Endothelial cell of umbilical vein (primary cell): ENCODE results near the gene ZNF12. TPM values are rescaled to one million over a fixed set of nuclear protein-coding genes. Genes with fewer than 3 reads are reported as not detected.

ENCODE experiments used
- BruUV-seq: library from RNA; stranded (reverse); fragments of 400-500 nt; replicated peaks from 2 replicates; lab custom pipeline; 2021; lab: Mats Ljungman, UMichigan
- CTCF ChIA-PET: fragments of 300-600, 350-600 bp; sonication (Branson Sonifier 250); formaldehyde crosslinking; loops from one replicate; lab custom pipeline; 2021; ENCODE audit warnings: antibody characterized with exemption, inconsistent platforms; lab: Charles Lee
- POLR2A ChIA-PET: fragments of 300-600, 350-600 bp; sonication (Branson Sonifier 250); formaldehyde crosslinking; loops from one replicate; lab custom pipeline; 2021; ENCODE audit warnings: antibody characterized with exemption, inconsistent platforms; lab: Charles Lee
- DNase-seq: peaks from one replicate; pipeline ENCODE4 v3.0.0-alpha.2; 2011; ENCODE audit warnings: low read depth, low spot score
- FAIRE-seq: peaks from 2 replicates; lab custom pipeline; 2011; peaks lifted over from hg19 to GRCh38; lab: Jason Lieb, UNC
- H2AFZ ChIP-seq: 2 replicates; pipeline ENCODE4 v1.6.0; 2012; ENCODE audit warnings: low read depth, low read length, control low read depth, inconsistent platforms
- H3K27ac ChIP-seq: 2 replicates; pipeline ENCODE4 v1.5.1; 2011; ENCODE audit warnings: low read depth, mild to moderate bottlenecking, control low read depth, low read length, moderate library complexity; ENCODE audit not compliant: insufficient read depth
- H3K27me3 ChIP-seq, 2 experiments: 2 replicates each; pipeline versions ENCODE4 v1.6.0 to v1.6.1; 2011; ENCODE audit warnings: low read length in 2 of 2, mixed read lengths in 1 of 2; ENCODE audit not compliant: control insufficient read depth in 2 of 2, insufficient read depth in 2 of 2
- H3K36me3 ChIP-seq, 2 experiments: 2 replicates in 1 of 2; 3 replicates in 1 of 2; pipeline ENCODE4 v1.5.1; 2011; ENCODE audit warnings: low read length in 2 of 2, mild to moderate bottlenecking in 1 of 2, moderate library complexity in 1 of 2; ENCODE audit not compliant: control insufficient read depth in 2 of 2, insufficient read depth in 2 of 2; ENCODE audit errors: extremely low read depth in 1 of 2
- H3K4me1 ChIP-seq: 3 replicates; pipeline ENCODE4 v1.5.1; 2011; ENCODE audit warnings: mild to moderate bottlenecking, low read length; ENCODE audit not compliant: control insufficient read depth, insufficient read depth; ENCODE audit errors: extremely low read depth
- H3K4me2 ChIP-seq: 2 replicates; pipeline ENCODE4 v1.6.1; 2011; ENCODE audit warnings: low read length, control low read depth, mixed read lengths; ENCODE audit not compliant: insufficient read depth
- H3K4me3 ChIP-seq, 3 experiments: fragments of 200-600 bp in 1 of 3; sonication (generic), shearing (Covaris generic) in 1 of 3; replicated peaks in 1 of 3; 2 replicates each; pipeline ENCODE4 v1.5.1; 2011 to 2016; ENCODE audit warnings: control low read depth in 3 of 3, low read length in 3 of 3, mild to moderate bottlenecking in 2 of 3, inconsistent platforms in 1 of 3, low read depth in 1 of 3, moderate library complexity in 1 of 3; ENCODE audit not compliant: insufficient read depth in 1 of 3
- H3K79me2 ChIP-seq: 2 replicates; pipeline ENCODE4 v1.6.0; 2012; ENCODE audit warnings: low read length, inconsistent platforms; ENCODE audit not compliant: control insufficient read depth, insufficient read depth
- H3K9ac ChIP-seq: replicated peaks from 2 replicates; pipeline ENCODE3; 2011; ENCODE audit warnings: low read length, control low read depth; ENCODE audit not compliant: insufficient read depth; ENCODE audit errors: extremely low read depth
- H3K9me1 ChIP-seq: replicated peaks from 3 replicates; pipeline ENCODE4 v1.6.0; 2011; ENCODE audit warnings: mild to moderate bottlenecking, low read length; ENCODE audit not compliant: control insufficient read depth, insufficient read depth; ENCODE audit errors: extremely low read depth
- H3K9me3 ChIP-seq: replicated peaks from 2 replicates; pipeline ENCODE4 v1.5.1; 2012; ENCODE audit warnings: low read length, inconsistent platforms; ENCODE audit not compliant: control insufficient read depth, insufficient read depth
- H4K20me1 ChIP-seq: replicated peaks from 2 replicates; pipeline ENCODE3; 2011; ENCODE audit warnings: mild to moderate bottlenecking, low read length; ENCODE audit not compliant: control insufficient read depth, insufficient read depth; ENCODE audit errors: extremely low read depth
- CTCF ChIP-seq, 2 donors: IDR thresholded peaks; 1 replicate in 1 of 2; 2 replicates in 1 of 2; pipeline ENCODE4 v1.5.1; 2011; ENCODE audit warnings: low read length in 2 of 2, mild to moderate bottlenecking in 2 of 2, moderate library complexity in 2 of 2, control low read depth in 1 of 2, inconsistent platforms in 1 of 2, low read depth in 1 of 2; ENCODE audit not compliant: insufficient read depth in 1 of 2; ENCODE audit errors: extremely low read depth in 1 of 2
- EZH2 ChIP-seq: IDR thresholded peaks from 2 replicates; pipeline ENCODE4 v1.6.1; 2012; ENCODE audit warnings: borderline replicate concordance, low read depth, mild to moderate bottlenecking, moderate library complexity, low read length, inconsistent platforms; ENCODE audit not compliant: severe bottlenecking
- FOS ChIP-seq: IDR thresholded peaks from 2 replicates; pipeline ENCODE4 v1.6.1; 2011; ENCODE audit warnings: mild to moderate bottlenecking, low read length, moderate library complexity, borderline replicate concordance; ENCODE audit not compliant: insufficient read depth
- GATA2 ChIP-seq: IDR thresholded peaks from 2 replicates; pipeline ENCODE4 v1.7.0; 2011; ENCODE audit warnings: low read depth, mild to moderate bottlenecking, moderate library complexity, mixed read lengths, low read length; ENCODE audit not compliant: insufficient read length, insufficient read depth
- JUN ChIP-seq: IDR thresholded peaks from 2 replicates; pipeline ENCODE4 v1.6.1; 2011; ENCODE audit warnings: borderline replicate concordance, low read depth; ENCODE audit not compliant: insufficient read length, insufficient read depth
- MAX ChIP-seq: IDR thresholded peaks from 2 replicates; pipeline ENCODE4 v1.6.1; 2011; ENCODE audit not compliant: insufficient read depth, insufficient read length
- MYC ChIP-seq: IDR thresholded peaks from one replicate; pipeline ENCODE4 v1.6.1; 2011; ENCODE audit warnings: mild to moderate bottlenecking, low read depth, low read length
- POLR2A ChIP-seq: IDR thresholded peaks from 2 replicates; pipeline ENCODE4 v1.6.1; 2012; ENCODE audit warnings: low read depth, mild to moderate bottlenecking, control low read depth, low read length
- POLR2AphosphoS5 ChIP-seq: IDR thresholded peaks from 2 replicates; pipeline ENCODE4 v1.6.1; 2012; ENCODE audit warnings: low read depth, mild to moderate bottlenecking, control low read depth, low read length, moderate library complexity; ENCODE audit not compliant: insufficient read depth
- dilution Hi-C: fragments of 300-500 bp; cut with MboI; formaldehyde crosslinking; loops from one replicate; pipeline ENCODE4 v1.15.0; 2019; ENCODE audit warnings: low sequenced_read_pairs; ENCODE audit not compliant: extremely low pct_ligation_motif_present
- intact Hi-C: fragments of 100-400 bp; cut with micrococcal nuclease; formaldehyde crosslinking; loops from one replicate; pipeline ENCODE4 v1.10.0; 2022
- polyA plus RNA-seq, 4 experiments: library from polyadenylated mRNA; depleted of rRNA in 3 of 4; stranded (reverse) in 3 of 4; unstranded in 1 of 4; fragments of >200 nt; gene quantifications; 2 replicates each; pipeline versions ENCODE4 v1.2.1 to v1.2.3, GENCODE V29; 2011 to 2012; ENCODE audit warnings: missing spikeins in 1 of 4
- total RNA-seq: library from RNA; stranded (reverse); gene quantifications from 2 replicates; pipeline ENCODE4 v1.2.3, GENCODE V29; 2021

ZNF12 gene
- total and polyA plus RNA-seq, 2 donors (not counting 3 experiments of a cell fraction or from before 2014, with no cell fraction given), result 5.0 to 13.4 TPM

- Histone ChIP-seq H3K4me1 (no peaks in the 10 kb centered on the region), H3K27me3 (no peaks in the 10 kb centered on the region), H2AFZ (no peak overlapping the region), H4K20me1 (no peaks in the 10 kb centered on the region), H3K9me1 (no peaks in the 10 kb centered on the region), H3K4me3 (no peak overlapping the region), H3K36me3 (peaks cover 0 to 14% of the 10 kb centered on the region in 2 experiments), H3K27ac (no peak overlapping the region), H3K9me3 (no peaks in the 10 kb centered on the region), H3K4me2 (no peak overlapping the region), H3K79me2 (no peaks in the 10 kb centered on the region), H3K9ac (no peak overlapping the region)
- intact Hi-C loops, result no loop called here
- ChIA-PET POLR2A (no interaction called here), CTCF (no interaction called here)
- BruUV-seq, result no TSS peak
- DNase-seq (no peak), FAIRE-seq (no peak)
- dilution Hi-C loops, result no loop called here
- TF ChIP-seq CTCF (IDR thresholded peaks at IDR 0.05; ENCODE audit: extremely low read depth in 1 of 2, insufficient read depth in 1 of 2, low read depth in 1 of 2, low read length in 2 of 2), result no peak
These were observed 53.4 kb downstream of the ZNF12 start for GRCh38 chr7:6653071-6654003.

GRCh38 chr7:6652446-6653011 is 54.2 kb downstream of the ZNF12 start:
- CTCF ChIA-PET, result no interaction called here
- Histone ChIP-seq H3K36me3 (peaks cover 0 to 14% of the 10 kb centered on the region in 2 experiments), H3K9me3 (no peaks in the 10 kb centered on the region)

More at GRCh38 chr7:6652446-6653011, 54.2 kb downstream of the ZNF12 start:
- Histone ChIP-seq H3K4me2 (no peak overlapping the region), H3K27me3 (no peaks in the 10 kb centered on the region), H3K4me3 (no peak overlapping the region), H3K79me2 (no peaks in the 10 kb centered on the region), H3K4me1 (no peaks in the 10 kb centered on the region), H3K9ac (no peak overlapping the region), H2AFZ (no peak overlapping the region), H3K27ac (no peak overlapping the region), H3K9me1 (no peaks in the 10 kb centered on the region), H4K20me1 (no peaks in the 10 kb centered on the region)
- FAIRE-seq, result no peak
- no peak for TF ChIP-seq CTCF (IDR thresholded peaks at IDR 0.05; ENCODE audit: extremely low read depth in 1 of 2, insufficient read depth in 1 of 2, low read depth in 1 of 2, low read length in 2 of 2)
- no peak for TF ChIP-seq POLR2AphosphoS5
- TF ChIP-seq MAX, result no peak
- no peak for TF ChIP-seq EZH2
- no peak for TF ChIP-seq FOS
- TF ChIP-seq MYC, result no peak
- no peak for TF ChIP-seq GATA2
- no peak for TF ChIP-seq JUN
- TF ChIP-seq POLR2A, result no peak
- BruUV-seq, result no TSS peak
- POLR2A ChIA-PET, result no interaction called here
- dilution Hi-C loops, result no loop called here
- intact Hi-C loops, result no loop called here
- no peak for DNase-seq
